ENCODE measurements around the gene NUP133.

NUP133 gene

GRCh38 chr1:229456016-229456415 is 52.1 kb downstream of the NUP133 start:
- H3K9me3 ChIP-seq (ENCODE audit: control insufficient read depth, insufficient read depth, low read length), result no peaks in the 10 kb centered on the region

GRCh38 chr1:229454056-229454455 is 54.1 kb downstream of the NUP133 start:
- Histone ChIP-seq H3K4me2 (ENCODE audit: low read length) (no peak overlapping the region), H3K4me1 (ENCODE audit: control insufficient read depth, low read length) (no peaks in the 10 kb centered on the region), H3K27me3 (ENCODE audit: control insufficient read depth, low read length) (no peaks in the 10 kb centered on the region), H3F3A (ENCODE audit: control insufficient read depth, insufficient read depth) (peaks cover 5% of the 10 kb centered on the region; the same call in 1 of the 2 replicates), H3K36me3 (ENCODE audit: control insufficient read depth, low read length) (peaks cover 66% of the 10 kb centered on the region), H3K9me2 (replicated peaks; ENCODE audit: control insufficient read depth, low read length) (no peaks in the 10 kb centered on the region), H3K9me3 (ENCODE audit: control insufficient read depth, insufficient read depth, low read length) (no peaks in the 10 kb centered on the region), H3K27ac (ENCODE audit: low read depth, low read length) (no peak overlapping the region), H3K79me2 (ENCODE audit: control insufficient read depth, low read length) (no peaks in the 10 kb centered on the region), H4K20me1 (ENCODE audit: control insufficient read depth, insufficient read depth, low read depth, low read length) (no peaks in the 10 kb centered on the region; the same call in 1 of the 2 replicates), H3K4me3 (ENCODE audit: low read length) (no peak overlapping the region)
- TF ChIP-seq CTCF (IDR thresholded peaks at IDR 0.05; ENCODE audit: low read depth, low read length, poor library complexity, severe bottlenecking), result no peak
- TF ChIP-seq EZH2phosphoT487 (IDR thresholded peaks at IDR 0.05; ENCODE audit: borderline replicate concordance, low read length), result no peak

More at GRCh38 chr1:229456016-229456415, 52.1 kb downstream of the NUP133 start:
- no peak overlapping the region for H3K4me3 ChIP-seq (ENCODE audit: low read length)
- H3K4me2 ChIP-seq (ENCODE audit: low read length), result no peak overlapping the region
- H3K27ac ChIP-seq (ENCODE audit: low read depth, low read length), result no peak overlapping the region
- H3K9me2 ChIP-seq (replicated peaks; ENCODE audit: control insufficient read depth, low read length), result no peaks in the 10 kb centered on the region
- H3K27me3 ChIP-seq (ENCODE audit: control insufficient read depth, low read length), result no peaks in the 10 kb centered on the region
- peaks cover 5% of the 10 kb centered on the region; the same call in 1 of the 2 replicates for H3F3A ChIP-seq (ENCODE audit: control insufficient read depth, insufficient read depth)
- H3K36me3 ChIP-seq (ENCODE audit: control insufficient read depth, low read length), result peaks cover 74% of the 10 kb centered on the region
- no peaks in the 10 kb centered on the region; the same call in 1 of the 2 replicates for H4K20me1 ChIP-seq (ENCODE audit: control insufficient read depth, insufficient read depth, low read depth, low read length)
- H3K4me1 ChIP-seq (ENCODE audit: control insufficient read depth, low read length), result no peaks in the 10 kb centered on the region
- TF ChIP-seq EZH2phosphoT487 (IDR thresholded peaks at IDR 0.05; ENCODE audit: borderline replicate concordance, low read length), result no peak
- TF ChIP-seq CTCF (IDR thresholded peaks at IDR 0.05; ENCODE audit: low read depth, low read length, poor library complexity, severe bottlenecking), result no peak
- H3K79me2 ChIP-seq (ENCODE audit: control insufficient read depth, low read length), result no peaks in the 10 kb centered on the region

- H3K36me3 ChIP-seq (ENCODE audit: control insufficient read depth, low read length), result peaks cover 65% of the 10 kb centered on the region
- peak; percentile 47 for TF ChIP-seq CTCF (IDR thresholded peaks at IDR 0.05; ENCODE audit: low read depth, low read length, poor library complexity, severe bottlenecking)
- no peak for TF ChIP-seq EZH2phosphoT487 (IDR thresholded peaks at IDR 0.05; ENCODE audit: borderline replicate concordance, low read length)
- no peak overlapping the region for H3K27ac ChIP-seq (ENCODE audit: low read depth, low read length)
These were observed 55.0 kb downstream of the NUP133 start for GRCh38 chr1:229452956-229453801.

More at GRCh38 chr1:229452956-229453801, 55.0 kb downstream of the NUP133 start:
- Histone ChIP-seq H3K4me1 (ENCODE audit: control insufficient read depth, low read length) (no peaks in the 10 kb centered on the region), H3F3A (ENCODE audit: control insufficient read depth, insufficient read depth) (peaks cover 3% of the 10 kb centered on the region; the same call in 1 of the 2 replicates), H4K20me1 (ENCODE audit: control insufficient read depth, insufficient read depth, low read depth, low read length) (no peaks in the 10 kb centered on the region; the same call in 1 of the 2 replicates), H3K4me3 (ENCODE audit: low read length) (no peak overlapping the region), H3K27me3 (ENCODE audit: control insufficient read depth, low read length) (no peaks in the 10 kb centered on the region), H3K4me2 (ENCODE audit: low read length) (no peak overlapping the region), H3K9me2 (replicated peaks; ENCODE audit: control insufficient read depth, low read length) (no peaks in the 10 kb centered on the region), H3K79me2 (ENCODE audit: control insufficient read depth, low read length) (no peaks in the 10 kb centered on the region), H3K9me3 (ENCODE audit: control insufficient read depth, insufficient read depth, low read length) (no peaks in the 10 kb centered on the region)

Data from DOHH2 (cell line).